ENCODE data around the gene ZNF281. TPM values are rescaled to one million over a fixed set of nuclear protein-coding genes. Genes with fewer than 3 reads are reported as not detected.
"Not testable (repeated sequence)": the region's sequence is repeated elsewhere in the genome, so short reads cannot be mapped to it uniquely, and the experiment has no call there.

ZNF281 gene
- total RNA-seq, 1 donor from 2014 or later = 11.5 TPM

DNA sequence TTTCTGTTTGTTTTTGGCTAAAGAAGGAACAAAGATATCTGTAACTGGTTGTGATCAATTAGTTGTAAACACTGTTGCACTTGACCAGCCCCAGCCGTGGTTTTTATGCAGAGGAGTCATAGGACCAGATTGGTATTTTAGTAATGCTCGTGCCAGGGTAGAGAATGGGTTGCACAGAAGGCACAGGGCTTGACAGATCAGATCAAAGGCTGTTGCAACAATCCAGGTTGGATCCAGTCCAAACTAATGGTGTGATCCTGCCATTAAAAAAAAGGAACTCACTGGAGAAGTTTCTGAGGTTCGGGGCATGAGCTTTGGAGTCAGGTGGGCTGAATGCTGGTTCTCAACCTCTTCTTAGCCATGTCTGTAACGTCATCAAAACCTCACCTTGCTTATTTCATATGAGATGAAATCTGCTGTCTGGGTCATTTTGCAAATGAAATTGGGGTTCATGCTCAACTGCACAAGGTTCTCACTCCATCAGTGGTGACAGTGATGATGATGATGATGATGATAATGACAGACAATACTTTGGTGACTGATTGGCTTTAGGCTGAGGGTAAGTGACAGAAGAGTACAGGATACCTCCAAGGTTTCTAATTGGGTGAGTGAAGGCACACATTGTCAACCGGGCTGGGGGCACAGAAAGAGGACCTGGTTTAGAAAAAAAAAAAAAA is 43.1 kb downstream of the ZNF281 start:
- H3K9me3 ChIP-seq (ENCODE audit: control insufficient read depth in 3 of 3, low read length in 3 of 3) = no peaks in the 10 kb centered on the region
- no peak overlapping the region for H3K9ac ChIP-seq (ENCODE audit: low read depth in 1 of 3, low read length in 3 of 3)
- no peaks in the 10 kb centered on the region for H3K36me3 ChIP-seq (ENCODE audit: control insufficient read depth in 3 of 3, insufficient read depth in 3 of 3, low read length in 3 of 3)
- H3K4me3 ChIP-seq (ENCODE audit: low read length in 3 of 3) = no peak overlapping the region
- H3K4me1 ChIP-seq (ENCODE audit: control insufficient read depth in 3 of 3, insufficient read depth in 3 of 3, low read length in 3 of 3) = no peaks in the 10 kb centered on the region
- no peak overlapping the region for H3K27ac ChIP-seq (ENCODE audit: low read depth, low read length)
- peaks cover 0 to 3% (median 0%) of the 10 kb centered on the region in 3 donors for H3K27me3 ChIP-seq (ENCODE audit: control insufficient read depth in 3 of 3, insufficient read depth in 3 of 3, low read length in 3 of 3)

DNA sequence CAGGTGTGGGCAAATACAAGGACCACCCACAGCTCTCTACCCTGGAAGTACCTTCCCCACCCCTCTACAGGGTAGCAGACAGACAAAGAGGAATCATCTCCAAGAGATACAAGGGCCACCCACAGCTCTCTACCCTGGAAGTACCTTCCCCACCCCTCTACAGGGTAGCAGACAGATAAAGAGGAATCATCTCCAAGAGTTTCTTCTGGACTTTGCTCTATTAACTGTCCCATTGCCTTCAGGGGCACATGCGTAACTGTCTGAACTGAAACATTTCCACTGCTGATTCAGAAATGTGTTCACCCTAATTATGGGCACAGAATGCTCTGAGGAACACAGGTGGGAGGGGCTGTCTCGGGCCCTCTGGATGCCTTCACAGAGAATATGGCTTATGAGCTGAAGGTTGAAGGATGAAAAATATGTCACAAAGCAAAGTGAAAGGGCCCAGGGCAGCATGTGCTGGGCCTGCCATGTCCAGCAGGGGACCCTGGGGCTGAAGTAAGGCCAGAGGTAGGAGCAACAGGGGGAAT is 43.9 kb downstream of the ZNF281 start:
- no peaks in the 10 kb centered on the region for H3K4me1 ChIP-seq (ENCODE audit: control insufficient read depth in 3 of 3, insufficient read depth in 3 of 3, low read length in 3 of 3)
- no peaks in the 10 kb centered on the region for H3K36me3 ChIP-seq (ENCODE audit: control insufficient read depth in 3 of 3, insufficient read depth in 3 of 3, low read length in 3 of 3)
- no peak overlapping the region for H3K27ac ChIP-seq (ENCODE audit: low read depth, low read length)
- H3K27me3 ChIP-seq (ENCODE audit: control insufficient read depth in 3 of 3, insufficient read depth in 3 of 3, low read length in 3 of 3) = peaks cover 0 to 3% (median 0%) of the 10 kb centered on the region in 3 donors
- H3K9ac ChIP-seq (ENCODE audit: low read depth in 1 of 3, low read length in 3 of 3) = no peak overlapping the region
- H3K4me3 ChIP-seq (ENCODE audit: low read length in 3 of 3) = no peak overlapping the region
- no peaks in the 10 kb centered on the region for H3K9me3 ChIP-seq (ENCODE audit: control insufficient read depth in 3 of 3, low read length in 3 of 3)

DNA sequence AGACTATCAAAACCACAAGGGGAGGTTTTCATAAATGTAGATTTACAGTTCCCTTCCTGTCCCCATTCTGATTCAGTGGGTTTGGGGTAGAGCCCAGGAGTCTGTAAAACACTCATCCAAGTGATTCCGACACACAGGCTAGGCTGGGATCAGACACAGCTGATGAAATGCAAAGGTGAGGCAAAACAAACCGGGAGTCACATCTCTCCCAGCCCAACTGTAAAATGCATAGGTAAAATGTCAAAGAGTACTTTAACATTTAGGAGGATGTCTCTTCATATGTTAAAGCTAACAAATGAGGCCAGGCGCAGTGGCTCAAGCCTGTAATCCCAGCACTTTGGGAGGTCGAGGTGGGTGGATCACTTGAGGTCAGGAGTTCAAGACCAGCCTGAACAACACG is 45.0 kb downstream of the ZNF281 start:
- H3K9me3 ChIP-seq (ENCODE audit: control insufficient read depth in 3 of 3, low read length in 3 of 3) = no peaks in the 10 kb centered on the region
- H3K36me3 ChIP-seq (ENCODE audit: control insufficient read depth in 3 of 3, insufficient read depth in 3 of 3, low read length in 3 of 3) = no peaks in the 10 kb centered on the region
- no peak overlapping the region for H3K4me3 ChIP-seq (ENCODE audit: low read length in 3 of 3)
- H3K27ac ChIP-seq (ENCODE audit: low read depth, low read length) = no peak overlapping the region
- H3K9ac ChIP-seq (ENCODE audit: low read depth in 1 of 3, low read length in 3 of 3) = no peak overlapping the region
- H3K4me1 ChIP-seq (ENCODE audit: control insufficient read depth in 3 of 3, insufficient read depth in 3 of 3, low read length in 3 of 3) = no peaks in the 10 kb centered on the region
- peaks cover 0 to 3% (median 0%) of the 10 kb centered on the region in 3 donors for H3K27me3 ChIP-seq (ENCODE audit: control insufficient read depth in 3 of 3, insufficient read depth in 3 of 3, low read length in 3 of 3)

DNA sequence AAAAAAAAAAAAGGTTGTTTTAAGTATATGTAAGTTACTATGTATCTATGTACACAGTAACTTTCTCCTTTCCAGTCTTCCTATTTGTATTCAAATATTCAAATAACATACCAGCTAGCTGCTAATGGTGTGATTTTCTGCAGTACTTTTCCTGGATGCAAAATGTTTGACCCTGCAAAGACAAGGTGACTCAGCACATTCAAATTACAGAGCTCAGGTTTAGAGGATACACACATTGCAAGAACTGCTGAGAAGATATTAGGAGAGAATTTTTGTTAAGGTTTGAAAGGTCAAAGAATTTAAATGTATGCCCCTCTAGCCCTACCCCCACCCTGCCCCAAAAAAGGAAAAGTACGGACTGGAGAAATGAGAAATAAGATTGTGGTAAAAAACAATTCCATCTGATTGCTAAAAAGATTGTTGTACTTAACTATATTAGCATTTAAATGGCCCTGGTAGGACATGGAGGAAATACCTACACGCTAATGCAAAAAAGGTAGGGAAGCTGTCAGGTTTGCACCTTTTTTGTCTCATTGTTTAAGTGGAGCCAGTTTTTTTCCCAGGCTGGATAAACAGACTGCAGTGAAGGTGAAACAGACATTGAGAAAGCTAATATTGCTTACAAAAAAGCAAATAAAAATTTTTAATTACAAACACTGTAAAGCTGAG is 45.6 kb downstream of the ZNF281 start:
- Histone ChIP-seq H3K9ac (ENCODE audit: low read depth in 1 of 3, low read length in 3 of 3) (no peak overlapping the region), H3K4me1 (ENCODE audit: control insufficient read depth in 3 of 3, insufficient read depth in 3 of 3, low read length in 3 of 3) (no peaks in the 10 kb centered on the region)

DNA sequence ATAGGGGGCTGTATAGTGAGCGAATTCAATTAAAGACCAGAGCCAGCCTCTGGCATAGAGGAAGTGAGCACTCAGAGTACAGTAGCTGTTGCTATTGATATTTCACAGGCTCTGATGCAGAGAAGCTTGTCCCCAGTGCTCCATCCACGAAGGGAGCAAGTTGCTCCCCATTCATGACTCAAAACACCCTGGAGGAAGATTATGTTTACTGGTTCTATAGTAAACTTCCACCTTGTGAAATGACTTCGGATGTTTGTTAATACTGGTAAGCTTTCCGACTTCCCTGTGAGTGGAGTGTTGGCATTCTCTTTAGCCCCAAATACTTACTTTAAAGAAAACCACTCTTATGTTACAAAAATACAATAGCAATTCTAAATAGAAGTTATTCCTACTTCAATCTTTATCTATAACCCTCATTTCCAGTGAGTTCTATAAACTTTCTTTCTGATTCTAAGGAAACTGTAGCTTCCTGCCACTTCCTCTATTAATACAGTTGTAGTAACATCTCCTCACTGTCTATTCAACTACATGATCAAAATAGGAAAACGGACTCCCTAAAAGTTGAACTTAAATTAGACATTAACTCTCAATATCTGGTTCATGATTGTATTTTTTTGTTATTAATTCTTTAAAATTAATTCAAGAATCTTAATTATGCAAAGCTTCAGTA is 46.4 kb downstream of the ZNF281 start:
- peaks cover 0 to 3% (median 0%) of the 10 kb centered on the region in 3 donors for H3K27me3 ChIP-seq (ENCODE audit: control insufficient read depth in 3 of 3, insufficient read depth in 3 of 3, low read length in 3 of 3)
- H3K27ac ChIP-seq (ENCODE audit: low read depth, low read length) = no peak overlapping the region
- H3K9ac ChIP-seq (ENCODE audit: low read depth in 1 of 3, low read length in 3 of 3) = no peak overlapping the region
- H3K9me3 ChIP-seq (ENCODE audit: control insufficient read depth in 3 of 3, low read length in 3 of 3) = no peaks in the 10 kb centered on the region
- no peaks in the 10 kb centered on the region for H3K4me1 ChIP-seq (ENCODE audit: control insufficient read depth in 3 of 3, insufficient read depth in 3 of 3, low read length in 3 of 3)
- no peak overlapping the region for H3K4me3 ChIP-seq (ENCODE audit: low read length in 3 of 3)
- H3K36me3 ChIP-seq (ENCODE audit: control insufficient read depth in 3 of 3, insufficient read depth in 3 of 3, low read length in 3 of 3) = no peaks in the 10 kb centered on the region

More for the DNA sequence above, 45.6 kb downstream of the ZNF281 start:
- Histone ChIP-seq H3K4me3 (ENCODE audit: low read length in 3 of 3) (no peak overlapping the region), H3K27me3 (ENCODE audit: control insufficient read depth in 3 of 3, insufficient read depth in 3 of 3, low read length in 3 of 3) (peaks cover 0 to 3% (median 0%) of the 10 kb centered on the region in 3 donors), H3K36me3 (ENCODE audit: control insufficient read depth in 3 of 3, insufficient read depth in 3 of 3, low read length in 3 of 3) (no peaks in the 10 kb centered on the region), H3K9me3 (ENCODE audit: control insufficient read depth in 3 of 3, low read length in 3 of 3) (no peaks in the 10 kb centered on the region), H3K27ac (ENCODE audit: low read depth, low read length) (no peak overlapping the region)

DNA sequence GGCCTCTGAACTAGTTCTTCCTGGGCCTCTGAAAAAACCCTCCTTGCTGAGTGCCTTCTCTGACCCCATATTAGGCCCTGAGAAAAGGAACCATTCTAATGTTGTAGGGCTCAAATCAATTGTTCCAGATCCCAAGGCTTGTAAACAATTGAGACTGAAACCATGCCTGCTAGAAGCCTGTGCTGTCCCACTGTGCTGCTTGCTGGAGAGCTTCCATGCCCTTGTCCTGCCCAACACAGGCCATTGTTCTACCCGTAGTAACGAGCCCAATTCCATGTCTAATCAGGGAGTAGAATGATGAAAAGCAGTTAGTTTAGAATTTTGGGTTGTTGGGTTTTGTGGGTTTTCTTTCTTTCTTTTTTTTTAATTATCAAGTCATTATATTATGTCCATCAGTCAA is 47.4 kb downstream of the ZNF281 start:
- Histone ChIP-seq H3K9ac (ENCODE audit: low read depth in 1 of 3, low read length in 3 of 3) (no peak overlapping the region), H3K4me1 (ENCODE audit: control insufficient read depth in 3 of 3, insufficient read depth in 3 of 3, low read length in 3 of 3) (no peaks in the 10 kb centered on the region), H3K9me3 (ENCODE audit: control insufficient read depth in 3 of 3, low read length in 3 of 3) (no peaks in the 10 kb centered on the region), H3K36me3 (ENCODE audit: control insufficient read depth in 3 of 3, insufficient read depth in 3 of 3, low read length in 3 of 3) (no peaks in the 10 kb centered on the region), H3K27ac (ENCODE audit: low read depth, low read length) (no peak overlapping the region), H3K27me3 (ENCODE audit: control insufficient read depth in 3 of 3, insufficient read depth in 3 of 3, low read length in 3 of 3) (peaks cover 0 to 3% (median 0%) of the 10 kb centered on the region in 3 donors), H3K4me3 (ENCODE audit: low read length in 3 of 3) (no peak overlapping the region)

DNA sequence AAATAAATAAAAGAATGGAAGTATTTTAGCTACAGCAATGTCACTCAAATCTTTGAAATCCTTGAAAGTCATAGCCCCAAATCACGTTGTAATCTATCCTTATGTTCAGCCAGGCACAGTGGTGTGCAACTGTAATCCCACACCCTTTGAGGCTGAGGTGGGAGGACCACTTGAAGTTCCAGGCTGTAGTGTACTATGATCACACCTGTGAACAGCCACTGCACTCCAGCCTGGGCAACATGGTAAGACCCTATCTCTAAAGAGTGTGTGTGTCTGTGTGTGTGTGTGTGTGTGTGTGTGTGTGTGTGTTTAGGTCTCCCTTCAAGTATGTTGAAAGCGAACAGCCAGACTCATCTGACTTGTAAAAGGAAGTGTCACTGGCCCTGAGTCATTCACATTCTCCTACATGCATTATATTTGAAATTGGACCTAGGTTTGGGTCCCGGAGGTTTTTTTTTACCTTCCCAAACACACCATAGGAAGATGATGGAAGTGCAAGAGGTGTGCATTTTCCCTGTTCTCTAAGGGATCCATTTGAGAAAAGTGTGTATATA is 50.1 kb downstream of the ZNF281 start:
- no peak overlapping the region for H3K9ac ChIP-seq (ENCODE audit: low read depth in 1 of 3, low read length in 3 of 3)
- no peaks in the 10 kb centered on the region for H3K27me3 ChIP-seq (ENCODE audit: control insufficient read depth in 3 of 3, insufficient read depth in 3 of 3, low read length in 3 of 3)
- no peaks in the 10 kb centered on the region for H3K4me1 ChIP-seq (ENCODE audit: control insufficient read depth in 3 of 3, insufficient read depth in 3 of 3, low read length in 3 of 3)
- no peaks in the 10 kb centered on the region for H3K9me3 ChIP-seq (ENCODE audit: control insufficient read depth in 3 of 3, low read length in 3 of 3)
- no peak overlapping the region for H3K4me3 ChIP-seq (ENCODE audit: low read length in 3 of 3)
- H3K27ac ChIP-seq (ENCODE audit: low read depth, low read length) = no peak overlapping the region
- H3K36me3 ChIP-seq (ENCODE audit: control insufficient read depth in 3 of 3, insufficient read depth in 3 of 3, low read length in 3 of 3) = no peaks in the 10 kb centered on the region

DNA sequence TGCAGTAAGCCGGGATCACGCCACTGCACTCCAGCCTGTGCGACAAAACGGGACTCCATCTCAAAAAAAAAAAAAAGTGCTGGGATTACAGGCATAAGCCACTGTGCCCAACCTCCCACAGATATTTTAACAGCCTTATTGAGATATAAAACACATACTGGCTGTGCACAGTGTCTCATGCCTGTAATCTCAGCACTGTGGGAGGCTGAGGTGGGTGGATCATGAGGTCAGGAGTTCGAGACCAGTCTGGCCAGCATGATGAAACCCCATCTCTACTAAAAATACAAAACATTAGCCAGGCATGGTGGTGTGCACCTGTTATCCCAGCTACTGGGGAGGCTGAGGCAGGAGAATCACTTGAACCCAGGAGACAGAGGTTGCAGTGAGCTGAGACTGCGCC is 51.9 kb downstream of the ZNF281 start:
- H3K27ac ChIP-seq (ENCODE audit: low read depth, low read length); H3K9ac ChIP-seq (ENCODE audit: low read depth in 1 of 3, low read length in 3 of 3); H3K9me3 ChIP-seq (ENCODE audit: control insufficient read depth in 3 of 3, low read length in 3 of 3); H3K36me3 ChIP-seq (ENCODE audit: control insufficient read depth in 3 of 3, insufficient read depth in 3 of 3, low read length in 3 of 3); H3K4me1 ChIP-seq (ENCODE audit: control insufficient read depth in 3 of 3, insufficient read depth in 3 of 3, low read length in 3 of 3); H3K27me3 ChIP-seq (ENCODE audit: control insufficient read depth in 3 of 3, insufficient read depth in 3 of 3, low read length in 3 of 3); H3K4me3 ChIP-seq (ENCODE audit: low read length in 3 of 3): not testable (repeated sequence)

DNA sequence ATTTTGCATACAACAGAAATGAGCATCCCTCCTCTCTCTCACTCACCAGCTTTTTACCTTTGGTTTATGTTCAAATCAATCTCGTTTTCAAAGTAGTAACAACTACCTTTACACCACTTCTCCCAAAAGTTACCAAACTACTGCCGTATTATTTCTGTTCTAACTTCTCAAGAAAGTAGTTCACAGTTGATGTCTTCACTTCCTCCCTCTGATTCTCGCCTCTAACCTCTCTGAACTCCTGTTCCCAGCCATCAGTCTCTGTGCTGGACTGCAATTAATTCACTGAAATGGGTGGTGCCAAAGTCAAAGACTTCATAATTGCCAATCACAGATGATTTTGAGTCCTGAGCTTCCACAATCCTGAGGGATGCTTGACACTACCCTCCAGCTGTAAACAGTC is 54.0 kb downstream of the ZNF281 start:
- H3K4me3 ChIP-seq (ENCODE audit: low read length in 3 of 3) = no peak overlapping the region
- H3K9me3 ChIP-seq (ENCODE audit: control insufficient read depth in 3 of 3, low read length in 3 of 3) = no peaks in the 10 kb centered on the region
- H3K9ac ChIP-seq (ENCODE audit: low read depth in 1 of 3, low read length in 3 of 3) = no peak overlapping the region
- no peak overlapping the region for H3K27ac ChIP-seq (ENCODE audit: low read depth, low read length)
- no peaks in the 10 kb centered on the region for H3K27me3 ChIP-seq (ENCODE audit: control insufficient read depth in 3 of 3, insufficient read depth in 3 of 3, low read length in 3 of 3)
- no peaks in the 10 kb centered on the region for H3K36me3 ChIP-seq (ENCODE audit: control insufficient read depth in 3 of 3, insufficient read depth in 3 of 3, low read length in 3 of 3)
- no peaks in the 10 kb centered on the region for H3K4me1 ChIP-seq (ENCODE audit: control insufficient read depth in 3 of 3, insufficient read depth in 3 of 3, low read length in 3 of 3)
